GM19025 (cell line): Measurements from ENCODE around the gene CFAP100.

Experiments used
- ATAC-seq: cut with Tn5 transposase; IDR thresholded peaks from one replicate; pipeline ENCODE4 v1.9.1; 2021; ENCODE audit warnings: mild to moderate bottlenecking, low read depth, moderate library complexity; ENCODE audit not compliant: unreplicated experiment

CFAP100 gene

GRCh38 chr3:126439346-126439967 is 44.7 kb downstream of the CFAP100 start:
- no peak for ATAC-seq

DNA sequence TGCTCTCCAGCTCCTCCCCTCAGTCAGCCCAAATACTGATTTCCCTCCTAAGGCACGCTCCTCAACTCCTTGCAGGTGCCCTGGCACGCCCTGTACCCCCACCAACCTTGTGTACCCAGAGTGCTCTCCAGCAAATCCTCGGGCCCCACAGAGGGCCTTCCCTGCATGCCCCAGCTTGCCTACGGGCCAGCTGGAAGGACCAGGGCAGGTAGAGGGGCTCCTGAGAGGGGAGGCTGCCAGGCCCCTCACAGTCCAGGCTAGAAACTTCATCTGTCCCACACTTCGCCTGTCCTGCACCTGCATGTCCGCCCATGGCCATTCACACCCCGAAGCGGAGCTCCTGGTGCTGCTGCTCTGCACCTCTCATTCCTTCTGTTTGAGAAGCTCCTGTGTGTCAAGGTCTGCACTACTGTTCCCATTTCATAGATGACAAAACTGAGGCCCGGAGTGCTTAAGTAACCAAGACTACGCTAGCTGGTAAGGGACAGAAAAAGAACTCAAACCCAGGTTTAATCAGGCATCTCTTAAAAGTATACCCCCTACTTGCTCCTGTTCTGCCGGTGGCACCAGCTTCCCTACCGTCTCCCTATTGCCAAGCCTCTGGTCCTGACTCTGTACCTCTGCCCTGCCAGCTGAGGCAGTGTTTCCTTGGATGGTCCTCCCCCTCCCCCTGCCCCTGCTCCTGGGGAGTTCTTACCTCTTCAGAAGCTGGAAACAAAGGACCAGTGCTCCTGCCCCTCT is 45.4 kb downstream of the CFAP100 start:
- no peak for ATAC-seq

DNA sequence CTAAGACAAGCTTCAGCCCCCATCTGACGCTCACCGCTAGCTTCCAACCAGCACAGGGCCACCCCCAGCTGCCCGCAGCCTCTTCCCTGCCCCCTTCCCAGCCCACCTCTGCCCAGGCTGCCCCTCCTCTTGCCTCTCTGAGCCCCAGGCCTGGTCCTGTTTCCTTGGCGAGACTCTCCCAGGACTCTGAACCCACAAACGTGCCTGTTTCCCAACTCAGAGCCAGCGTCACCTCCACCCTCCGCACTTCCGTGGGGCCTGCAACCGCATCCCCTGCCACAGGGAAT is 45.9 kb downstream of the CFAP100 start:
- ATAC-seq: no peak

- no peak for ATAC-seq
These were observed 46.7 kb downstream of the CFAP100 start for GRCh38 chr3:126441256-126441880.

DNA sequence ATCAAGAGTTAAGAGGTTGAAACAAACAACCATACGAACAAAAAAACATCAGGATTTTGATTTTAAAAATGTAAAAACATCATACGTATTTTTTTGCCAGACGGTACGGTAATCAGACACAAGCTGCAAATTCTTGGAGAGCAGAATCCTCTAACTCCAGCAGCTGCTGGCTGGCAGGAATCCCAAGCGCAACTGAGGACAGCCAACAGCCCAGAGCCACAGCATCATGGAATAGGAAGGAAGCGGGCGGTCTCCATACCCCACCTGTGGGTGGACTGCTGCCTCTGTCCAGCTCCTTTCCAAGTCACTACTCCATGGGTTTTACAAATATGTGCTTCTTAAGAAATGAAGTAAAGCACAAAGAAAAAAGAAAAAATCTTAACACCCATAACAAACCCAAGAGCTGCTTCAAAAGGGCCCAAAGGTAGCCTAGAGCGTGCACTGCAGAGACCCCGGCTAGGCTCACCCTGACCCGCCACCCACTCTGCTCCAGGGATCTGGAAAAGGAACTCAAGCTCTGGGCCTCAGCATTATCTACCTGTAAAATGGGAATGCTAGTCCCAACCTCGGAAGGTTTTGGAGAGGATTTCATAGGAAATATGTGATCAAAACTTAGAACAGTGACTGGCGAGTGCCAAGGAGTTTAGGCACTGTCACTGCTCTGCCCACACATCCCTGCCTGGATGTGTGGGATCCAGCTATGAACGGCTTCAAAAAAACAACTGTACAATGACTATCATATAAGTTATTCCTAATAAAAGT is 47.6 kb downstream of the CFAP100 start:
- ATAC-seq: no peak

- ATAC-seq: no peak
These were observed 48.1 kb downstream of the CFAP100 start for GRCh38 chr3:126442856-126443242.

GRCh38 chr3:126445506-126445905 is 50.8 kb downstream of the CFAP100 start:
- no peak for ATAC-seq

GRCh38 chr3:126446301-126446700 is 51.6 kb downstream of the CFAP100 start:
- ATAC-seq: no peak

- ATAC-seq: no peak
These were observed 52.1 kb downstream of the CFAP100 start for GRCh38 chr3:126446791-126447190.

- no peak for ATAC-seq
These were observed 52.9 kb downstream of the CFAP100 start for GRCh38 chr3:126447456-126448106.

DNA sequence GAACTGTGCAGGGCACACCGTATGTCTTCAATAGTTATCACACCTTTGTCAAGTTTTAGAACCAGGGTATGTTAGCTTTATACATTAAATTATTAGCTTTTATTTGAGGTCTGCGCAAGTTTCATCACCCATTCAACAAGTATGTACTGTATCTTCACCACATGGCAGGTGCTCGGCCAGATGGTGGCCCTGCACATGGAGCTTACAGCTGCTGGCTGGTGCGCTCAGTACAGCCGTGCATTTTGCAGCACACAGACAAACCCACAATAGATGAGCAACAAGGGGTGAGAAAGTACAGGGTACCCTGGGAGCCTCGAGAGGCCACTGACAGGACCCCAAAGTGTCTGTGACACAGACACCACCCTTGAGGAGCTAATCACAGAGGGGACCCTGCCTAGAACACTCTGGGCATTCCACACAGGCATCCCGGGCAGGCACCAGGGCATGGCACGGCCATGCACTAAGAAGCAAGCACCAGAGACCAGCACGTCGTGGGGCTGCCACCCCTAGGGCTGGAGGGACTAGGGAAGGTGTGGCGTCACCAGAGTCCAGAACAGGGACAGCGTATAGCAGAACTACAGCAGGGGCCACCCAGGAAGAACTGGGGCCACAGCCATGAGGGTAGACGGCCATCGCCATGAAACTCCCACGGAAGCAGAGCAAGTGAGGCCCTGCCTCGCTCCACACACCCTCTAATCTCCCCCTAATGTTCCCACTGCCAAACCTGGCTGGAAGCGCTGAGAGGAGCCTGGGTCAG is 53.6 kb downstream of the CFAP100 start:
- ATAC-seq: no peak

GRCh38 chr3:126448893-126449180 is 54.1 kb downstream of the CFAP100 start:
- no peak for ATAC-seq

- ATAC-seq: no peak
These were observed 54.9 kb downstream of the CFAP100 start for GRCh38 chr3:126449621-126450051.

GRCh38 chr3:126450219-126450618 is 55.5 kb downstream of the CFAP100 start:
- ATAC-seq: no peak

DNA sequence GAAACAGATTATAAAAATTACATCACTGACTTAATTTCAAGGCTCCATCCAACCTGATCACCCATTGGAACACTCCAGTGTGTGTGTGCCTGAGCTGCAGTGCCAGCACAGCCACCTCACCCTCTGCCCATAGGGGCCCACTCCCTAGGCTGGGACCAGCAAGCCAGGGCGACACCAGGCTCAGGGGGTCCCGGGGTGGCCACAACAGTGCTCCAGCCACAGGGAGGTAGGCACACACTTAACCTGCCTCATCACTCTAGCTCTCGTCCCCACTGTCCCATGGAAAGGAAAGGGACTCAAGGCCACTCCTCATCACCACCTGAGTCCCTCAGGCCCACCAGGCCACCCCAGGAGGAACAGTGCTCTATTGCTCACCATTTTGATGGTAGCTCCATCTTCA is 56.0 kb downstream of the CFAP100 start:
- no peak for ATAC-seq

GRCh38 chr3:126451511-126451910 is 56.8 kb downstream of the CFAP100 start:
- ATAC-seq: no peak

DNA sequence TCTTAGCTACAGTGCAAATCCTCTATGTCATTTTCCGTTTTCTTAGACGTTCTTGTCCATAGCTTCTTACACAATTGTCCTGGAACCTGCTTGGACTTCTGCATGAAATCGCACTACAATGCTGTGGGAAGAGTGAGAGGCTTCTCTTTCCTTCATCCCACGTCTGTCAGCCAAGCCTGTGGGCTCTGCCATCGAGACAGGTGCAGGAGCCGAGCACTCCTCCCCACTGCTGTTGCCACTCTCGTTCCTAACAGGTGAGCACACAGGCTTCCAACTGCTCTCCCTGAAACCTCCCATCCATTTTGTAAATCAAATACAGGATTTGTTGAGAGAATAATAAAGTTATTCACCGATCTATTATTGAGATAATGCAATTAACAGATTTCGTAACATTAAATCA is 57.5 kb downstream of the CFAP100 start:
- ATAC-seq: no peak

- ATAC-seq: no peak
These were observed 59.3 kb downstream of the CFAP100 start for GRCh38 chr3:126454025-126454424.

DNA sequence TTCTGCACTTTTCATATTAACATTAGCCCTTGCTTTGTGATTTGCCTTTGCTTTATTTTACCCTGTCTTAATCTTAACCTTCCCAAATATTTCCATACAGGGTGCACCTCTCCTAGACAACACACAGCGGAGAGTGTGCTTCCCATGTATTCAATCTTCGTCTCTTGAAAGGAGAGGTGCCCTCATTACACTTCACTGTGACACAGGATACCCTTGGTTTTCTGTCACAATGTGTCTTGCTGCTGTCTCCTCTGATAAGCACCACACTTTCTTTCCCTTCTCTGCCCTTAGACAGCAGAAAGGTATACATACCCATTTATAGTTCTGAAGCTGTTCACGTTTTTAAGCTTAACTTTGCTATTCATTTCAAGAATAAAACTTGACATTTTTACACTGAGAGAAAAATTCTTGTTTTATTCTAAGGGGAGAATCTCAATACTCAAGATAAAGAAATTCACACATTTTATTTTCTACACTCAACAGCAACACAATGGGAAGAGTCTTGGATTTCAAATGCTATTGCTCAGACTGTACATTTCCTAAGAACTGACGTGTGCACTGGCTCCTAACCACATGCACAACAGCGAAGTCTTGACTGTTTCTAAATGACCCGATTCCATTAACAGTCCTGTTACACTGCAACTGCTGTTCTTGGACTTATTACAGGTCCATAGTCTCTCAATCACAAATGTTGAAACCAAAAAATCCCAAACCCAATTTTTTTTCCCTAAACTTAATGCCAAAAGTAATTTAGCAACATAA is 59.9 kb downstream of the CFAP100 start:
- no peak for ATAC-seq

GRCh38 chr3:126456211-126456610 is 61.5 kb downstream of the CFAP100 start:
- ATAC-seq: no peak
